Keratinocyte (primary cell): ENCODE measurements around the gene TAF11. TPM values are rescaled to one million over a fixed set of nuclear protein-coding genes. Genes with fewer than 3 reads are reported as not detected.

Source experiments
- DNase-seq: peaks from one replicate; pipeline ENCODE4 v3.0.0-alpha.2; 2011; ENCODE audit warnings: low read depth, missing footprints, low spot score
- FAIRE-seq: peaks from 2 replicates; lab custom pipeline; 2011; peaks lifted over from hg19 to GRCh38; lab: Jason Lieb, UNC
- H2AFZ ChIP-seq: 2 replicates; pipeline ENCODE4 v1.6.0; 2012; ENCODE audit warnings: low read length, control low read depth, inconsistent platforms; ENCODE audit not compliant: control insufficient read depth
- H3K27ac ChIP-seq: 2 replicates; pipeline ENCODE4 v1.5.1; 2011; ENCODE audit warnings: low read length; ENCODE audit not compliant: control insufficient read depth, insufficient read depth
- H3K27me3 ChIP-seq: 3 replicates; pipeline ENCODE4 v1.6.0; 2011; ENCODE audit warnings: low read length; ENCODE audit not compliant: control insufficient read depth, insufficient read depth; ENCODE audit errors: extremely low read depth
- H3K36me3 ChIP-seq, 2 experiments: 2 replicates in 1 of 2; 3 replicates in 1 of 2; pipeline ENCODE4 v1.5.1; 2011; ENCODE audit warnings: low read length in 2 of 2, mild to moderate bottlenecking in 1 of 2; ENCODE audit not compliant: control insufficient read depth in 2 of 2, insufficient read depth in 2 of 2; ENCODE audit errors: extremely low read depth in 1 of 2
- H3K4me1 ChIP-seq: 3 replicates; pipeline ENCODE4 v1.5.1; 2011; ENCODE audit warnings: low read length; ENCODE audit not compliant: control insufficient read depth, insufficient read depth; ENCODE audit errors: extremely low read depth
- H3K4me2 ChIP-seq: 3 replicates; pipeline ENCODE4 v1.6.0; 2011; ENCODE audit warnings: low read depth, low read length; ENCODE audit not compliant: control insufficient read depth, insufficient read depth; ENCODE audit errors: extremely low read depth
- H3K4me3 ChIP-seq, 3 experiments: fragments of 200-600 bp in 1 of 3; sonication (generic) in 1 of 3; 2 replicates in 2 of 3; 3 replicates in 1 of 3; pipeline ENCODE4 v1.5.1; 2011 to 2016; ENCODE audit warnings: low read length in 3 of 3, mild to moderate bottlenecking in 3 of 3, control low read depth in 2 of 3, inconsistent platforms in 1 of 3, low read depth in 1 of 3, mixed read lengths in 1 of 3, mixed run types in 1 of 3, moderate library complexity in 1 of 3; ENCODE audit not compliant: control insufficient read depth in 2 of 3, insufficient read depth in 2 of 3; ENCODE audit errors: extremely low read depth in 1 of 3
- H3K79me2 ChIP-seq: 2 replicates; pipeline ENCODE4 v1.6.0; 2012; ENCODE audit warnings: low read length; ENCODE audit not compliant: control insufficient read depth, insufficient read depth
- H3K9ac ChIP-seq: 3 replicates; pipeline ENCODE4 v1.6.0; 2011; ENCODE audit warnings: low read length; ENCODE audit not compliant: control insufficient read depth, insufficient read depth; ENCODE audit errors: extremely low read depth
- H3K9me1 ChIP-seq: 3 replicates; pipeline ENCODE4 v1.6.0; 2011; ENCODE audit warnings: low read length; ENCODE audit not compliant: control insufficient read depth, insufficient read depth; ENCODE audit errors: extremely low read depth
- H3K9me3 ChIP-seq: 2 replicates; pipeline ENCODE4 v1.5.1; 2012; ENCODE audit warnings: low read depth, low read length; ENCODE audit not compliant: control insufficient read depth
- H4K20me1 ChIP-seq: 3 replicates; pipeline ENCODE4 v1.6.0; 2011; ENCODE audit warnings: low read length; ENCODE audit not compliant: control insufficient read depth, insufficient read depth; ENCODE audit errors: extremely low read depth
- CTCF ChIP-seq, 3 experiments: IDR thresholded peaks in 1 of 3; conservative IDR thresholded peaks in 1 of 3; optimal IDR thresholded peaks in 1 of 3; 2 replicates in 2 of 3; 3 replicates in 1 of 3; pipeline versions ENCODE3 to v1.5.1; 2011; ENCODE audit warnings: low read length in 3 of 3, mild to moderate bottlenecking in 3 of 3, moderate library complexity in 2 of 3, control low read depth in 1 of 3, inconsistent platforms in 1 of 3; ENCODE audit not compliant: insufficient read depth in 2 of 3; ENCODE audit errors: extremely low read depth in 1 of 3
- EZH2 ChIP-seq: IDR thresholded peaks from one replicate; pipeline ENCODE4 v1.6.1; 2012; ENCODE audit warnings: inconsistent platforms, mild to moderate bottlenecking, low read length, moderate library complexity
- dilution Hi-C: fragments of 300-500 bp; cut with MboI; formaldehyde crosslinking; loops from one replicate; pipeline ENCODE4 v1.7.0; 2020; ENCODE audit warnings: low sequenced_read_pairs; ENCODE audit not compliant: extremely low pct_ligation_motif_present
- polyA plus RNA-seq, 5 experiments: library from polyadenylated mRNA; depleted of rRNA in 3 of 5; stranded (reverse) in 3 of 5; stranded (forward) in 1 of 5; unstranded in 1 of 5; fragments of >200 nt; gene quantifications; 1 replicate in 1 of 5; 2 replicates in 3 of 5; 3 replicates in 1 of 5; pipeline versions ENCODE4 v1.2.1 to v1.2.3, GENCODE V29; 2011 to 2012; ENCODE audit warnings: missing spikeins in 2 of 5, low read depth in 1 of 5, low replicate concordance in 1 of 5

The TAF11 gene
- polyA plus RNA-seq, 1 donor (not counting 4 experiments of a cell fraction or from before 2014, with no cell fraction given), result 31.5 TPM

DNA sequence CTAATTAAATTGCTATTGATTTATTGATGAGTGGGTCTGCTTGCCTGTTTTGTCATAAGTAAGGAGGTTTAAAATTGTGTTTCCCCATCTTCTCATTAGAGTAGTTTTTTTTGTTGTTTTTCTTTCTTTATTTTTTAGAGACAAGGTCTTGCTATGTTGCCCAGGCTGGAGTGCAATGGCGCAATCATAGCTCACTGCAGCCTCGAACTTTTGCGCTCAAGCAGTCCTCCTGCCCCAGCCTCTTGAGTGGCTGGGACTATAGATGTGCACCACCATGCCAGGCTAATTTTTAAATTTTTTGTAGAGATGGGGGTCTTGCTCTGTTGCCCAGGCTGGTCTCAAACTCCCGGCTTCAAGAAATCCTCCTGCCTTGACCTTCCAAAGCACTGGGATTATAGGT lies 32.3 kb upstream of the TAF11 start:
- Histone ChIP-seq H3K27me3 (no peaks in the 10 kb centered on the region), H4K20me1 (peaks cover 9% of the 10 kb centered on the region), H3K79me2 (no peaks in the 10 kb centered on the region), H3K4me1 (peaks cover 7% of the 10 kb centered on the region), H3K9ac (no peak overlapping the region), H3K4me3 (no peak overlapping the region), H2AFZ (no peak overlapping the region), H3K9me1 (no peaks in the 10 kb centered on the region), H3K4me2 (no peak overlapping the region), H3K36me3 (no peaks in the 10 kb centered on the region), H3K9me3 (no peaks in the 10 kb centered on the region), H3K27ac (no peak overlapping the region)
- no peak for DNase-seq
- TF ChIP-seq CTCF (optimal IDR thresholded peaks at IDR 0.05 in 1 of 3, IDR thresholded peaks at IDR 0.05 in 1 of 3, conservative IDR thresholded peaks at IDR 0.05 in 1 of 3; ENCODE audit: extremely low read depth in 1 of 3, insufficient read depth in 2 of 3, low read length in 3 of 3), result no peak
- TF ChIP-seq EZH2, result no peak
- no peak for FAIRE-seq
- dilution Hi-C loops, result no loop called here

DNA sequence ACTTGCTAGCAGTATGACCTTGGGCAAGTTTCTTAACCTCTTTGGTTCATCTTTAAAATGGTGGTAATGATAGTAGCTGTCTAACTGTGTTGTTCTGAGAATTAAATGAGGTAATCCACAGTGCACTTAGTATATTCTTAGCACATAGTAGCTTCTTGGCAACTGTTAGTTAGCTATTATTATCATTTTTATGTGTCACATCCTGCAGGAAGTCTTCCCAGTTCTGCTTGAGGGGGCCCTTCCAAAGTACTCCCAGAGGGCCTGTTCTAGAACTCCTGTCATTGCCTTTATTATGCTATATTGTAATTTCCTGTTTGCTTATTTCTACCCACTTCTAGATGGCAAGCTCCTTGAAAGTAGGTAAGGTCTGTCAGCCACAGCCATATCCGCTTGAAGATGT lies 31.8 kb upstream of the TAF11 start:
- H3K27me3 ChIP-seq, result no peaks in the 10 kb centered on the region
- no peaks in the 10 kb centered on the region for H3K9me1 ChIP-seq
- H3K79me2 ChIP-seq, result no peaks in the 10 kb centered on the region
- dilution Hi-C loops, result no loop called here
- no peaks in the 10 kb centered on the region for H3K36me3 ChIP-seq
- no peak overlapping the region for H3K4me2 ChIP-seq
- no peaks in the 10 kb centered on the region for H3K9me3 ChIP-seq
- H3K9ac ChIP-seq, result no peak overlapping the region
- H3K4me3 ChIP-seq, result no peak overlapping the region
- DNase-seq (no peak), FAIRE-seq (no peak)
- H4K20me1 ChIP-seq, result peaks cover 12% of the 10 kb centered on the region
- H3K4me1 ChIP-seq, result peaks cover 7% of the 10 kb centered on the region
- TF ChIP-seq CTCF (optimal IDR thresholded peaks at IDR 0.05 in 1 of 3, IDR thresholded peaks at IDR 0.05 in 1 of 3, conservative IDR thresholded peaks at IDR 0.05 in 1 of 3; ENCODE audit: extremely low read depth in 1 of 3, insufficient read depth in 2 of 3, low read length in 3 of 3), result no peak
- TF ChIP-seq EZH2, result no peak
- H2AFZ ChIP-seq, result no peak overlapping the region
- H3K27ac ChIP-seq, result no peak overlapping the region
